Measurements from ENCODE around the gene BLID.
A peak's percentile ranks its signal among the peaks of the same experiment; 100 is the strongest.

BLID gene

DNA sequence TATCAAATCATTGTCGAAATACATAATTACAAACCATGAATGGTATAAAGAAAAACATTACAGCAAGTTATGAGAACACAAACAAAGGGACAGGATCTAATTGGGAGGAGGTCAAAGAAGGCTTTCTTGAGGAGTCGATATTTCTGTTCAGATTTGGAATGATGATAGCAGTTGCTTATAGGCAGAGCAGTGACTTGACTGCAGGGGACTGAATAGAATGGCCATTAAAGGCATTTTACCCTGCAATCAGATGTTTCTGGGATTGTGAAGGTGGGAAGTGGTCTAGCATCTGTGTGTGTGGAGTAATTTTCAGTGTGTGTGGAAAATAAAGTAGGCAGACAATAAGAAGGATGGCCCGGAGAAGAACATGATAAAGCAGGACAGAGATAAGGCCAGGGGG is 41.0 kb downstream of the BLID start:
- no peak for DNase-seq

DNA sequence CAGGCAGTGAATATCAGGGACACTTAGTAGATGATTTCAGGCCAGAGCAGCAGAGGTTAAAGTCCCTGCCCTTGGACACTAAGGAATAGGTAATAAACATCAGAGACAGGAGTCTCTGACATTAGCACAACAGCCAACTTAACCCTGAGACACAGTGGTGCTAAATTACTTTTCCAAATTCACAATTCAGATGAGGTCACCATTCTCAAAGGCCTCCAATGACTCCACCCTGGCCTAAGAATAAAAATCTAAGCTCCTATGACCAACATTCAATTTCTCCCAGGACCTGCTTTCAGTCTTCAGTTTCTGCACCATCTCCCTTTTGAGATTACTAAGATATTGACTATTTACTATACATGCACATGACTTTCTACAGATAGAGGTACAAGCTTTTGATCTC is 42.0 kb downstream of the BLID start:
- no peak for DNase-seq

DNA sequence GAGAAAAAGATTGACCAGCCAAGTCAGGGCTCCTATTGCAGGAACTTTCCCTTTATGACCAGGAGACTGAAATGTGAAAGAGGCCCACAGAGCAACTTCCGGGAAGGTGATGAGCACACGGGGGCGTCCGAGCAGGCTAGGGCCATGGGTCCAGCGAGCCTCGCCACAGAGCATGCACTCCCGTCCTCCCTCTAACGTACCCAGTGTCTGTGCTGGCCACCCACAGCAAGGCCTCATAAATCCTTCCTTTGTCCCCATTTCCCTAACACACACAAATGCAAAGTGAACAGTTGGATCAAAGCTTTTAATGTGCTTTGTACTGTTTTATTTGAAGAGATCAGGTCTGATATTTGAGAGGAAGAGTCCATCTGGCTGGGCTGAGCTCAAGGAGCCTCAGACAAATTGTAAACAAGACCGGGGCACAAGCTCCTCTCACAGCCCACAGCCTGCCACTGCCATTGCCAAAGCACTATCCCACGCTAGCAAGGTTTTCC is 44.3 kb downstream of the BLID start:
- no peak for DNase-seq

DNA sequence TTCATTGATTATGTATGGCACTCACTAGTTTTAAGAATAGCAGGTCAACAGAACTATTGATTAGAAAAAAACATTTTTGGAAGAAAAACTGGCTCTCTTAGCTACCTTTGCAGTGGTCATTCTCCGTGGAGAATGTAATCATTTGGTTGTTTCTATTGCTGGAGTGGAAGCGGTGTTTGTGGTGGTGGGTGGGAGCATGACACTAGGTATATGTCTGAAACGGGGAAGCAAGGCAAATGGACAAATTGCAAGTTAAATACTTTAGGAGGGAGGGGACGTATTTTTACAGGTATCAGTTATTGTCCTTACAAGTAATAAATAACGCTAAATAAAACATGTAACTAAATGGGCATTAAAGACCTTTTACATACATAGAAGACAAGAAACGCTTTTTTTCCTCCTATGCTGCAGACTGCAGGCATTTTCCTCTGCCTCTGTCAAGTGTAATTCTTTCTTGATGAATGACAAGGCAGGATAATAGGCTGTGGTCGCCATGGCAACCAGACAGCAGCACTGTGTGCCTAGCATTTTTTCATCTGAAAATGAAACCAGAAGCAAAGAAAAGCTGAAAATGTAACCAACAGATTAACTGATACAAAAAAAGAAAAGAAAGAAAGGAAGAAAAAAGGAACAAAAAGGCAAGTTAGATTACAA is 46.2 kb downstream of the BLID start:
- DNase-seq = peak; percentile 8

DNA sequence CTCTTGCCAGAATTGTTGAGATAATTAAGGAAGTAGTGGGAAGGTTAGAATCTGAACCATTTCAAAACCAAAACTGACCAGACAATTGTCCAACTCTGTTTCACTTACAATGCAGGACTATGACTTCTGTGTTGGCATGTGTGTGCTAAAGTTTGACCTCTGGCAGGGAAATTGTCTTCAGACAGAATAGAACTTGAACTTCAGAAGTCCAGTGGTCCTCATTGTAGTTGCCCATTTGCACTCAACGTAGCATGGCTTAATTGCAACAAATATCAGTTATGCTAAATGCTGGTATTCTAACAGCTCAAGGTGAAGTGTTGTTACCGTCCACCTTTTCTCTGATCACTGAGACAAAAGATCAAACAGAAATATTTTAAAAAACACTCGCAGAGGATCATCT is 47.2 kb downstream of the BLID start:
- no peak for DNase-seq

DNA sequence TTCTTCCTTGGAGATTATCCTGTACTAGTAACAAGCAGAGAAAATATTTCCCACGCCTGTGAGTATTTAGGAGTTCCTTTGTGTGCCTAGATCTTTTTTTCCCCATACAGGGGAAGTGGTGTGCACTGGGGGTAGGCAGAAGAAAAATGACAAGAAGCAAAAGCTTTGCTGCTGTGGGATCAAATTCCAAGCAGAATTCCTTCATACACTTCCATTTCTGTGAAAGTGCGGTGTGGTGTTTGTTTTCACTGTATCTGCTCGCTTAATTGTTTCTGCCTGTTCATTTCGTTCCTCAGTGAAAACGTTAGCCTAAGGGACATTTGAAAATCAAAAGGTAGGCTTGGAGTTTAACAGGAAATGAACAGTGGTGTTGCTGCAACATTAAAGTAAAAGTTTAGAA is 47.9 kb downstream of the BLID start:
- DNase-seq = no peak

Data from DMS153 (cell line).